Activated CD4-positive, CD25-positive, alpha-beta regulatory T cell treated with anti-CD3 and anti-CD28 coated beads, Interleukin-2, amount 50 U/mL, for 16 hours (primary cell): ENCODE results near the gene SYNGR4.
A peak's percentile ranks its signal among the peaks of the same experiment; 100 is the strongest.
"Not testable (repeated sequence)": the region's sequence is repeated elsewhere in the genome, so short reads cannot be mapped to it uniquely, and the experiment has no call there.

Experiments used
- DNase-seq: peaks from one replicate; pipeline ENCODE4 v3.0.0-alpha.2; 2020; ENCODE audit warnings: low read depth, low spot score

The SYNGR4 gene

GRCh38 chr19:48371367-48371766 lies 7.2 kb downstream of the SYNGR4 start:
- no peak for DNase-seq

- DNase-seq, result not testable (repeated sequence)
These were observed 7.6 kb downstream of the SYNGR4 start for GRCh38 chr19:48371771-48372170.

GRCh38 chr19:48372904-48373303 lies 8.7 kb downstream of the SYNGR4 start:
- no peak for DNase-seq

DNA sequence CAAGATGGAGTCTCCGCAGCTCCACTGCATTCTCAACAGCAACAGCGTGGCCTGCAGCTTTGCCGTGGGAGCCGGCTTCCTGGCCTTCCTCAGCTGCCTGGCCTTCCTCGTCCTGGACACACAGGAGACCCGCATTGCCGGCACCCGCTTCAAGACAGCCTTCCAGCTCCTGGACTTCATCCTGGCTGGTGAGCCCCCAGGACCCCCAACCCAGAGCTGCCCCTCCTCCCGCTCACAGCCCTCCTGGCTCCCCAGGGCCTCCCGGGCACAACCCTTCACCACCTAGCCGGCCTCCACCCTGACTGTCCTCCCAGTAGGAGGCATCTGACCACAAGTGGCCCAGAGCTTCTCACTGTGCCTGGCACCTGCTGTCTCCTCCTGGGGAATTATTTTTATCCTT lies 9.4 kb downstream of the SYNGR4 start:
- DNase-seq, result no peak

DNA sequence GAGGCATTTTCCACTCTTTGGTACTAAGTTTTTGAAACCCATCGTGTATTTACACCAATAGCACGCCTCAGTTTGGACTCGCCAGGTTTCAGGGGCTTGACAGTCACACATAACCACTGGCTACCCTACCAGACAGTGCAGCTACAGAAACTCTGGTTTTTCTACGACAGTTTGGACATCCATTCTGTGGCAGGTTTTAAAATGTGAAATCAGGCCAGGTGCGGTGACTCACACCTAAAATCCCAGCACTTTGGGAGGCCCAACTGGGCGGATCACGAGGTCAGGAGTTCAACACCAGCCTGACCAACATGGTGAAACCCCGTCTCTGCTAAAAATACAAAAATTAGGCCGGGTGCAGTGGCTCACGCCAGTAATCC lies 14.0 kb downstream of the SYNGR4 start:
- no peak for DNase-seq

DNA sequence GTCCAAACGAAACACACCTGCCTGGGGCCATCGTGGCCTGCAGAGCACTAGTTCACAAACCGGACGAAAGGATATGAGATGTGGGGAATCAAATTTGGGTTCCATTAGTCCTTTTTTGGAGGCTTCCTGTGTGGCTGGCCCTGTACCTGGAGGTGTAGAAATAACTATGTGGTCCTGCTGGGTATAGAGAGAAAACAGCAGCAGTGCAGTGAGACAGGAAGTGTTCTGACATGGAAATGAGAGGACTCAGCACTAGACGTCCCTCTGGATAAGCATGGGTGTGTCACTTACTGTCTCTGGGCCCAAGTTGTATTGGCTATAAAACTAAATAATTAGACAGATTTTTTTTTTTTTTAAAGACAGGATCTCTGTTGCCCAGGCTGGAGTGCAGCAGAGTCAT lies 14.9 kb downstream of the SYNGR4 start:
- DNase-seq, result no peak

DNA sequence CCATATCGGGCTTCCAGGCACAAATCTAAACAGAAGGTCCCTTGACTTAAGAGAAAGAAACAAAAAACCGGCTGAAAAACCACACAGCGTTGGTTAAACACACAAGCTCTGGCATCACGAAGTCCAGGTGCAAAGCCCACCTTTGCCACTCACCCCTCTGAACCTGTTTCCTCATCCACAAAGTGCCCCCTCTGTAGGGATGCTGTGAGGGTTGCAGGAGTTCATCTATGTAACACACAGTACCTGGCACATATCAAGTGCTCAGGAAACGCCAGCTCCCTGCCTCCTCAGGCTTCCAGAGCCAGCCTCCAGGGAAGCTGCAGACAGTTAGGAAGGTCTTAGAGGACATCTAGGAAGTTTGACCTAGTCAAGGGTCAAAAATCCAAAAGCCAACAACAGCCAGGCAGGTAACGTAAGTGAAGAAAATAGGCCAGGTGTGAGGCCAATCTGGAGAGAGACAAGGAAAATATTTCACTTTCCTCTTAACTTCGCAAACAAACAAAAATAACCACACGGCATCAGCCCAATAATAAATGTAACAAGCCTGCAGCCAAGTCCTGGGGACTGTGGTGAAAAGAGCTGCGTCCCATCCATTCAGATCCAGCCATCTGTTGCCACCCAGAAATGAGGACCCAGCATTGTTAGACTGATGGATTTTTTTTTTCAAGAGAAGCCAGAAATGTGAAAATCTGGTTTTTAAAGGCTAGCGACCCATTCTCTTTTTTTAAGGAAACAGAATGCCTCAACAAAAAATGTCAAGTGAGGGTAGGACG lies 17.2 kb downstream of the SYNGR4 start:
- no peak for DNase-seq

DNA sequence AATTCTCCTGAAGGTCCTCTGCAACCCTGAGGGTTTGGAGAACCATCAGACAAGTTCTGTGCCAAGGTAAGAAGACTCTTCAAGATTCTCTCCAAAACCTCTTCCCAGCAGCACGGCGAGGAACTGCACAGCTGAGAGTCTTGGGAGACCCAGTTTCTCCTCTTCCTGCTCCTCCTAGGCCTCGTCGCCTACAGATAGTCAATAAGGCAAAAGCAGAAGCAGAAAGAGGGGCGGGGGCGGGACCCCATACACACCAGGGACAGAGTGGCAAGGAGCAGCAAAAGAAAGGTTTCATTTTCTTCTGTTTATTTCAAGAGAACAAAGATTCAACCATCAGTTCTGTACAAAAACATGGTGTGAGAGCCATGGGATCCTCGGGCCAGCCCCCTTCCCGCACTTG lies 18.1 kb downstream of the SYNGR4 start:
- no peak for DNase-seq

DNA sequence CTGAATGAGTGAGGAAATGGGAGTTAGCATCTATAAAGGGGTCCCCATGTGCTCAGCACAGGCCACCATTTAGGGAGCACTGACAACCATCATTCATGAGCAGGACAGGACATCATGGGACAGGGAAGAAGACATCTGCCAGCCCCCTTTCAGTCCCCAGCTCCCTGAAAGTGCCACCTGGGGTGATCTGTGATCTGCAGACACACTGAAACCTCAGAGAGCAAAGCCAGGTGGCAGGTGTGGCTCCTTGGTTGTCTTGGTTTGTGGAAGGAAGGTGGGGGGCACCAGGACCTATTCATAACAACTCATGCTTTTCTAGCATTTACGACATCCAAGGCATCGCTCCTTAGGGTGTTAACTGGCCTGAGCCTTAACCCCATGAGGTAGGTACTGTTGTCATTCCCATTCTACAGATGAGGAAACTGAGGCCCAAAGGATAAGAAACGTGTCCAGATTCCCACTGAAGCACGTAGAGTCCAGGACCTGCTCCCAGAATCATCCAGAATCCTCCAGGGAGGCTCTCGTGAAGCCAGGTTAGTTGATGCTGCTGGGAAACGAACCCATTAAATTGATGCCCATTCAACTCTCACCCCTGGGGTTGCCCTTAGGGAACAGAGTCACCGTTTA lies 21.4 kb downstream of the SYNGR4 start:
- no peak for DNase-seq

DNA sequence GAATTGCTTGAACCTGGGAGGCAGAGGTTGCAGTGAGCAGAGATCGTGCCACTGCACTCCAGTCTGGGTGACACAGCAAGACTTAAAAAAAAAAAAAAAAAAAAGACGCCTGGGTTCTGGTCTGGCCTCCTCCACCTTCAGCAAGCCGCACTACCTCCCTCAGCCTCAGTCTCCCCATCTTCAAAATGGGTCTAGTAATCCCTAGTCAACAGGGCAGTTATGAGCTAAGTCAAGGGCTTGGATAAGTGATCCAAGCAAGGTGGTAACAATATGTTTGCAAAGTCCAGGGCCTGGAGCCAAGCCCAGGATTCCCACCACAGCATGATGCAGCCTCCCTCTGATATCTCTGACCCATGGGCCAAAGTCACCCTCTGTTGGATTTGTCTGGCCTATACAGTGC lies 22.8 kb downstream of the SYNGR4 start:
- DNase-seq, result no peak

DNA sequence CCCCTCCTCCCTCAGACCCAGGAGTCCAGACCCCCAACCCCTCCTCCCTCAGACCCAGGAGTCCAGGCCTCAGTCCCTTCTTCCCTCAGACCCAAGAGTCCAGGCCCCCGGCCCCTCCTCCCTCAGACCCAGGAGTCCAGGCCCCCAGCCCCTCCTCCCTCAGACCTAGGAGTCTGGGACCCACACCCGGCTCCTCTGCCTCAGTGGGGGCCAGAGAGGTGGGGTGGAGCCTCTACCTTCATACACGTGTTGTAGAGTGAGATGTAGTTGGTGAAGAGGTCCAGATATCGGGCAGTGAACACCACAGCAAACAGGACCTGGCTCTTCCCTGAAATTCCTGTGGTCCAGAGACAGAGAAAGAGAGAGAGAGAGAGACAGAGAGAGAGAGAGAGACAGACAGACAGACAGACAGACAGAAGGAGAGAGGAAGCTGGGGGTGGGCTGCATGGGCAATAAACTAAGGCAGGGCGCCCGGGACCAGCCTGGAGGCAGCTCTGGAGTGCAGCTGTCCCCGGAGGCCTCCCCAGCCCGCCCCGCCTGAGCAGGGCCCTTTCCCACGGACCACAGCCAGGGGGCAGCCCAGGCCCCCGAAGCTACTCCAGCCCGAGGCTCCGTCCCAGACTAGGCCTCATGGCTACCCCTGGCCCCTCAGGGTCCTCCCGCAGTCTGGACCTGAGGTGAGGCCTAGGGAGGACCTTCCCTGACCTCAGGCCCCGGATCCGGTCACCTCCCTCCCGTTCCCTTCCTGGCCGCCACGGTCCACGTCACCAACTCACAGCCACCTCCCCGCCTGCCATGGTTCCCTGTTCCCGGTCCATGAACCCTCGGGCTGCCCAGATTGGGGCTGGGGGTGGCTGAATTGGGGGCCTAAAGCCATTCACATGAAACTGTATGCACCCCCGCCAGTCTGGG lies 26.3 kb downstream of the SYNGR4 start:
- DNase-seq, result peak; percentile 26

GRCh38 chr19:48391100-48392005 lies 27.2 kb downstream of the SYNGR4 start, which contains the start of gene KDELR1:
TSS of gene KDELR1 (minus strand) at chr19:48391551. CDS start at chr19:48391358, 193 bp downstream.
- DNase-seq, result peak; percentile 38

- DNase-seq, result not testable (repeated sequence)
These were observed 27.8 kb downstream of the SYNGR4 start for GRCh38 chr19:48392006-48392344.

DNA sequence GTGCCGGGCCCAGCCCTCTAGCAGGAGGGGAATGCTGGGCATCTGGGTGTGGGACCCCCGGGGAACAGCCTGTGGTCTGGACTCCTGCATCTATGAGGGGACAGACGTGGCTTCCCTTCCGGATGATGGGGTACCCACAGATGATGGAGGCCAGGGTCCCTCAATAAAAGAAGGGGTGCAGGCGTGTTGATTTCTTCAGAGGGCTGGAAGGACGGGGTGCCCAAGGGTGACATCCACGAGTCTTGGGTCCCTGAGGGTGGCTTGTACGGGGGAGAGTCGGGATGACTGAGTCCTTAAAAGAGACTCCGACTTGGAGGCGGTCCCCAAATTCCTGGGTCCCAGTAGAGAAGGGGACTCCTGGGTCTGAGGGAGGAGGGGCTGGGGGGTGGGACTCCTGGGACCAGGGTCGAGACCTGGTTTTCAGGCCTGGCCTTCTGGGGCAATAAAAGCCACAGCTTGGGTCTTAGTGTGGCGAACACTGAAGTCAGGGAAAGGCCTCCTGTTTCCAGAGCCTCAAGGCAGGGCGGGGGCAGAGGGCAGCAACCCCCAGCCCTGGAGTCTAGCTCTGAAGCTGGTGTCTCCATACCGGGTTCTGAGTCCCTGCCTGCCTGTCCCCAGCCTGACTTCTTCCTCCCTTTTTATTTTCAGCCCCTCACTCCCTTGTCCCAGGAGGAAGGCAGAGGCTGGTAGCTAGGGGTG lies 28.8 kb downstream of the SYNGR4 start:
- no peak for DNase-seq

DNA sequence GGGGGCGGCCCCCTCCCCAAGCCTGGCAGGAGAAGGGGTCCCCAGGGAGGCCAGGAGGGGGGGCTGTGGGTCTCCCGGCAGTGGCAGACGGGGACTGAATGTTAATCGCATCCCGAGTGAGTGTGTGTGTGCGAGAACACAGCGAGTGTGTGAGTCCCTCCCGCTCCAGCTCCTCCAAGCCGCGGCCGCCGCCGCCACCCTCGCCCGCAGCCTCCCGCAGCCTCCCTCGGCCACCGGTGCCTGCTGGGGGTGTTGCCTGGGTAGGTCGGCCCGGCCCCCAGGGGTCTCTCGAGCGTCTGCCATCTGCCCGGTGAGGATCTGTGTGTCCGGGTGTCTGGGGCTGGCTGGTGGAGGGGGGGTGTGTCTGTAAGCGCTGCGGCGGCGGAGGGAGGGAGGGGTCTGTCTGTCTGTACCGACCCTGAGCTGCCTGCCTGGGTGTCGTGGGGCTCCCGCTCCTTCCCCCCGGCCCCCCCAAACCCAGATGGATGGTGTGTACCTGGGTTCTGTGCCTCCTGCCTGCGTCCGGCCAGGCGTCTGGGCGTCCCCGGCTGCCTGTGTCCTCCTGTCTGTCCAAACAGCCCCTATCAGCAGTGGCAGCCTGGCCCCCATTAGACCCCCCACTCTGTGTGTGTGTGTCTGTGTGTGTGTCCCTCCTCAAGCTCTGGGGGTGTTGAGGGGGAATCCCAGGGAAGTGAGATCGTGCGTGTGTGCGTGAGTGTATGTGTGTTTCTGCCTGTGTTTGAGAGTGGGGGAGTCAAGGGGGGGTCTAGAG lies 29.6 kb downstream of the SYNGR4 start, which contains the start of gene GRIN2D:
GRIN2D (plus strand) TSS at position 110 of the 772 bp plus-strand sequence. CDS start 4,725 bp downstream, outside the sequence.
- no peak for DNase-seq

DNA sequence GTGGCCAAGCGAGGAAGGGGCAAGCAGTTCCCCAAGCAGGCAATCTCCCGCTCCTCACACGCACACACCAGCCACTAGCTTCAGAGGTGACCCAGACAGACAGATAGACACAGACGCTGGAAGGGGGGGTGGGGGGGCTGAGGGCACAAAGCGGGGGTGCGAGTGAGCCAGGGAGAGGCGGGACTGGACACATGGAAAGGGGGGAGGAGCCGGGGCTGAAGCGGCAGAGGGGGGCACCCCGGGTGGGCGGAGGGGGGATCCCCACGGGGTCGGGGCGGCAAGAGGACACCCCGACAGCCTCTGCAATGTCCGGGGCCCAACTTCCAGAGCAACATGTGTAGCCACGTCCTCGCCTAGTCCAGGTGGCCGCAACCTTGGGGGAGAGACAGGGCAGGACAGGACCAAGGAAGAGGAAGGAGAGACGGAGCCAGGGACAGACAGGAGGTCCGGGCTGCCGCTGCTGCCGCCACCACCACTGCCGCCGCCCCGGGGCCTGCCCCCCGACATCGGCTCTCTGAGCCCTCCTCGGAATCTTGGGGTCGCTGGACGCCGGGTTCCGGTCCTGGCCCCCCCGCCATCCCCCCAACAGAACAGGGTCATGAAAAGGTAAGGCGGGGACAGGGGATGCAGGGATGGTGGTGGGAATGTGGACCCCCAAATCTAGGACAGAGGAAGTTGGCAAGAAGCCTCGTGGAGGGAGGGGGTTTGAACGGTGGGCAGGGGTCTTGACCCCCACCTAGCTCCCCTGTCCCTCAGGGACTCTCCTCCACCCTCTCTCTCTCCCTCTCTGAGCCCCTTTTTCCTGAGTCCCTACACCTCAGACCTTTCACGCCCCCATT lies 30.4 kb downstream of the SYNGR4 start:
- DNase-seq, result no peak

DNA sequence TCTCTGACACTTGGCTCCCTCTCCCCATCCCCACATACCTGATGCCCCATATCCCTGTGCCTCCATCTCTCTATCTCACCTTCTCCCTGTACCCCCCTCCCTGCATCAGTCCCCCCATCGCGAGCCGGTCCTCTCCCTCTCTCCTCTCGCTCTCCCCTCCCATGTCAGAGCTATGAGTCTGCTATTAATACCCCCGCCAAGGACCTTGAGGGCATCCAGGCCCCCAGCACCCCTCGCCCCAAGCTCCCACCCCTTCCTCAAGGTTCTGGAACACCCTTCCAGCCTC lies 30.9 kb downstream of the SYNGR4 start:
- no peak for DNase-seq

GRCh38 chr19:48395499-48395898 lies 31.3 kb downstream of the SYNGR4 start:
- DNase-seq, result no peak
